OCI-LY3 (cell line): ENCODE data around the gene TSPEAR.
"Not testable (repeated sequence)": the region's sequence is repeated elsewhere in the genome, so short reads cannot be mapped to it uniquely, and the experiment has no call there.

Source experiments
- CTCF ChIP-seq: fragments of 200-600, 300-600 bp; sonication (generic); IDR thresholded peaks from 2 replicates; pipeline ENCODE4 v1.5.1; 2014; ENCODE audit warnings: antibody characterized with exemption, low read length, low read depth
- EZH2phosphoT487 ChIP-seq: fragments of 200-600 bp; shearing (Covaris generic); IDR thresholded peaks from 2 replicates; pipeline ENCODE4 v1.6.1; 2018; ENCODE audit warnings: antibody characterized with exemption, mixed run types, low read depth

GRCh38 chr21:44685050-44685449 is 26.3 kb downstream of the TSPEAR start:
- TF ChIP-seq EZH2phosphoT487, CTCF: not testable (repeated sequence)
